GM21367 (cell line): ENCODE results near the gene XIRP1.
A peak's percentile ranks its signal among the peaks of the same experiment; 100 is the strongest.

Source experiments
- ATAC-seq: cut with Tn5 transposase; IDR thresholded peaks from one replicate; pipeline ENCODE4 v1.9.1; 2021; ENCODE audit not compliant: unreplicated experiment

XIRP1 gene

DNA sequence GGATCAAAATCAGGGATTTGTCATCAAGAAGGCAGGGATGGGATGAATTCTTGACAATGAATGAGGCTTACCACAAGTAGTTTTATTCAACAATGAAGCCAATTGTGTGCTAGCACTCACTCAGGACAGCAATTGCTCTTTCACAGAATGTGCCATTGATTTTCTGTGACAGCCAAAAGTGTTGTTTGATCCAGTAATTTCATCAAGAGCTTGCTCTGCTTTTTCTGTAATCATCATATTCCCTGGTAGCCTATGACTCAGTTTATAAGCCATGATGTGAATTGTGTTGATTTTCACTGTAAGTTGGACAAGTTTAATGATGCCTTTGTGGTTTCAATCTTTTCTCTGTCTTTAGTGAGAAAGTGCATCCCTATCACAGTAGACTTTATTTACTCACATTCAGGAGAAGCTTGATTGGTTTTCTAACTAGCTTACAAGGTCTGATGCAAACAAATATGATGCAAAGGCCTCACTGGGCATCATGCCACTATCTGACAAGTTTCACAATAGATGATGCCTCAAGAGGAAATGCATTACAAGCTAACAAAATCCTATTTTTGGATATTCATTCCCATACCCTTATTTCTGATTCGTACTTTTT, 25.4 kb downstream of the XIRP1 start:
- ATAC-seq = no peak

DNA sequence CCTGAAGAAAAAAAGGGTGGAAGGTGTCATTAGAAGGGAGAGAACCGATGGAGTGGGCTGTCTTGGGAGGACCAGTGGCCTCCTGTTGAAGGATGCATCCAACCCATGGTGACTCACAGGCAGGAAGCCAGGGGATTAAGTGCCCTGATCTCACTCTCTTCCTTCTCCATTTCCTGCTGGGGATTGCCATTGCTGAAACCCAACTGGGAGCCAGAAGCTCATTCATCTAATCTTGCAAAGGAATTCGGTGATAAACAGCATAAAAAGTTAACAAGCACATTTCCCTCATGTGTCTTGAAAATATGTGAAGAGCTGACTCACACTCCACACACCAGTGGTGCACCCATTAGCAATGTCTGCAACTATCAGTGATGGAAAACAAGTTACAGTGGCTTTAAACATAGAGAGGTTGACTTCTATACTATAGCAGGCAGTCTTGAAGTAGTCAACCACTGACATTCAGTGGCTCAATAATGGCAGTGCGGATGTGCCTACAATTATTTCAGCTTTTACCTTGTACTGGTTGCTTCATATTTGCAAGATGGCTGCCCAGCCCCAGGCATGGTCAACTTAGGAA, 26.2 kb downstream of the XIRP1 start:
- no peak for ATAC-seq

DNA sequence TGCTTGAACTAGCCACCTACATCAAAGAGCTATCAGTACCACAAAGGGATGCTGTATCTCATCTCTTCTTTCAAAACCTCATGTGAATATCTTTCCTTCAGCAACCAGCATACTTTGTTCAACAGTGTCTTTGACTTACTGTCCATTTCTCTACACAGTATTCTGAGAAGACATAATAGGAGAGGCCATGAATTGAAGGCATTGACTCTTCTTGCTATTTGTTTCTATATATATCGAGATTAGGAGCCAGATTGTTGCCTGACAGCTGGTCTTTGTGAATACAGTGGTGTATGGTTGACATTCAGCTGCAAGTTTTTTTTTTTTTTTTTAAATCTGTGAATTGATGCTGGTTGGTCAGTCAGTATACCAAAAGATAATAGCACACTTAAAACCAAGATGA, 26.9 kb downstream of the XIRP1 start:
- ATAC-seq = no peak

DNA sequence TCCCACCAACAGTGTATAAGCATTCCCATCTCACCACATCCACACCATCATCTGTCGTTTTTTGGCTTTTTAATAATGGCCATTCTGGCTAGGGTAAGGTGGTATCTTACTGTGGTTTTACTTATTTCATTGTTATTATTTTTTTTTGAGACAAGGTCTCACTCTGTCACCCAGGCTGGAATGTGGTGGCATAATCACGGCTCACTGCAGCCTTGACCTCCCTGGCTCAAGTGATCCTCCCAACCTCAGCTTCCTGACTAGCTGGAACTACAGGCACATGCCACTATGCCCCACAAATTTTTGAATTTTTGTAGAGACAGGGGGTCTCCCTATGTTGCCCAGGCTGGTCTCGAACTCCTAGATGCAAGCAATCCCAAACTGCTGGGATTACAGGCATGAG, 28.0 kb downstream of the XIRP1 start:
- ATAC-seq = no peak

DNA sequence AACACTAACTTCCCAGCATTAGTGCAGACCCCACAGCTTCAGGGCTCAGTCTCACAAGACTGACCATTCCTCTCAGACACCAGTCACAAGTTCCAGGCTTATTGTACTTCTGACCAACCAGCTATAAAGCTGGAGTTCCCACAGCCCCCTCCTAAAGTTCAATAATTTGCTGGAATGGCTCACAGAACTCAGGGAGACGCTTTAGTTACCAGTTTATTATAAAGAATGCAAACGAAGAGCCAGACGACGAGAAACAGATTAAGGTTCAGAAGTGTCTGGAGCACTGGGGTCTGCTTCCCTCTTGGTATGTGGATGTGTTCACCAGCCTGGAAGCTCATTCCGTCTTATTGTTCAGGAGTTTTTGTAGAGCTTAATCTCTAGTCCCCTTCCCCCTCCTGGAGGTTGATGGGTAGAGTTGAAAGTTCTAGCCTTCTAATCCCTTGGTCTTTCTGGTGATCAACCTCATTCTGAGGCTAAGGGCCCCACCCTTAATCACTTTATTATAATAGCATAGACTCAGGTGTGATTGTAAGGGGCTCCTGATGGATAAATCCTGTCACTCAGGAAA, 34.2 kb downstream of the XIRP1 start:
- no peak for ATAC-seq

DNA sequence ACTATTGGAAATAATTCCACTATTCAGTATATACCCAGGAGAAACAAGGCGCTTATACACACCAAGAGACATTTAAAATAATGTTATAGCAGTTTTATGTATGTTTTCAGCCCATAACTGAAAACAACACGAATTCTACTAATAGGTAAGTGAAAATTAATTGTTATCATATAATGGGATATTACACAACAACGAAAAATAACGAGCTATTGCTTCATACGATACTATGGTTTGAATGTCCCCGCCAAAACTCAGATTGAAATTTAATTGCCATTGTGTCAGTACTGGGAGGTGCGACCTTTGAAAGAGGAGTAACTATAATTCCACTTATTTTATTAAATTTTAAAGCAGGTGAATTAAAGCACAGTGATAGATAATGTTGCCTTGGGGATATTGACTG, 35.0 kb downstream of the XIRP1 start:
- ATAC-seq = no peak

DNA sequence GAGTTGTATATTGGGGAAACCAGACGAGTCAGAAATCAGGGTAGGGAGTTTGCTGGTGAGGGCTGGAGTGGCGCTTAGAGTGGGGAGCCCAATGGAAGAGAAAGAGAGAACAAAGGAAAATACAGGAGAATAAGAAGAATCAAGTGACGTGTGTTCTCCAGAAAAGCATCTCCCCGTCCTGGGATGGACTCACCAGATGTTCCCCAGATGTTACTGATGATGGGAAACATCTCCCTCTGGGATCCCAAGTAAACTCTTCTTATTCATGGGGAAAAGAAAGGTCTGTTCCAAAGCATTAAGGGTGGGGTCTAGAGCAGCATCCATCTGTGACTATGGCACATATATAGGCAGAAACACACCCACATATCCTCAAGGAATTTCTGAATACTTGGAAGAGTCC, 36.0 kb downstream of the XIRP1 start:
- ATAC-seq = no peak

DNA sequence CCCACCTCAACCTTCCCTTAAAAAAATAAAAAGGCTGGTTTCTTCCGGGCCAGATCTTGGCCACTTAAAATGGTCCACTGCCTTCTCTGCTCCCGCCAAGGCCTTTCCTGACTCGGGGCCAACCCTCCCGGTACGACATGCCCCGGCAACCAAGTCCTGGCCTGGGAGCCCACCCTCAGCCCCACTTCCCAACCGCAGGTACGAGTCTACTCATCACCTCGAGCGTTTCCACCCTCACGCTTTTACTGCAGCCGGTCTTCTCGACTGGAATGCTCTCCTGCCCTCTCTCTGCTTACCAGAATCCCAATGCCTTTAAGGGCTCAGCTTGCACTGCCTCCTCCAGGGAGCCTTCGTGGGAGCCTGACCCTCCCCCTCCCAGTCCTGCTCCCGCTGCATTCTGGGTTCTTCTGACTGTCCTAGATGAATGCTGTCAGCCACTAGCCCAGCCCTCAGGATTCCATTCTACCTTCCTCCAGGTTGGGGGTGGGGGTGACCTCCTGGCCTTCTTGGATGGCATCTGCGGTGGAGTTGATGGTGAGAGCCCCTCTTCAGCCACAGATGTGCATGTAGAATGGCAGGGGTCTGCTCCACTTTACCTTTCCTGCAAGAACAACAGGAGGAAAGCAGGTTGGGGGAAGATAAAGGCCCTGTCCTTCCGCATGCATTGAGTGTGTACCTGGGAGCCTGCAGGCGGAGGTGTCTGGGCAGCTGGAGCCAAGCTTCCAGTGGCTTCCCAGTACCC, 37.9 kb downstream of the XIRP1 start:
- no peak for ATAC-seq

DNA sequence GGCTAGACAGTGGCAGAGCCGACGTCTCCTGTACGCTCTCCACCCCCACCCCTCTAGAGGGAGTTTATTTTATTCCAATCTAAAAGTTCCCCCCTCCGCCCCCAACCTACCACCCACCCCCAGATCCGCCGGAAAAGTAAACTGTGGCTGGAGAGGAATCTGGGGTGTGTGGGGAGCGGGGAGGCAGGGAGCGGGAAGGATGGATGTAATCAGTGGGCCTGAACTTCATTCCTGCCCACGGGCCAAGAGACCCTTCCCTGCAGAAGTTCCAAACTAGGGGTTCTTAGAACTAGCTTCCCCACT, 38.5 kb downstream of the XIRP1 start:
- ATAC-seq = no peak

DNA sequence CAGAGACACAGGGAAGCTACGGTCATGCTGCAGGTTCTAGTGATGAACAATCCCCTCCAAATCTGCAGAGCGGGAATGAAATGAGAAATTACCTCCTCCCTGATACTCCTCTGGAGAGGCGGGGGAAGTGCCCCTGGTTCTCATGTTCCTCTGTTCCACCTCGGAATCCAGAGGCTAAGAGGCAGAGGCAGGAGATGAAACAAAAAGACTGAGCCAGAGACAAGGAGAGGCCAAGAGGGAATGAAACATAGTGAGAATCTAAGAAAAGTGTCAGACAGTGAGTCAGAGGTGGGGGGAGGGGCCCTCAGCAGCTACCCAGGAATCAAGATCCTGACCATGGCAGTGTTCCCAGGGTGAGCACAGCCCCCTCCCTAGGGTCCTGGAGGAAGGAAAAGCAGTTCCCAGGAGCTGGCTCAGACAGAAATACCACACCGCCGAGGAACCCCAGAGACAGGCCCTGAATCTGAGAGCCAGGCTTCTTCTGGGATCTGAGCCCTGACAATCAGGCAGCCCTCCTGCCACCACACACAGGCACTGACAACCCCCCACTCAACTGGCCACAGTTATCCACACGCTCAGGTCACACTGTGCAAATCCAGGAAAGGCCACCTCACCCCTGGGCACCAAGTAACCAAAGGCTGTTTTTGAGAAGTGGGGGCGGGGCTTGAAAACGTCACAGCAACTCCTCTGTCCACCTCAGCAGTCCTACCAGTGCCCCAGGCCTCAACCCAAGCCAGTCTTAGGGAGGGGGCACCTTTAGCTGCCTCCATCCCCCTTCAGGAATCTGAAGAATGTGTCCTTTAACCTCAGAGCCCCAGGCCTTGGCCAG, 41.4 kb downstream of the XIRP1 start:
- no peak for ATAC-seq

DNA sequence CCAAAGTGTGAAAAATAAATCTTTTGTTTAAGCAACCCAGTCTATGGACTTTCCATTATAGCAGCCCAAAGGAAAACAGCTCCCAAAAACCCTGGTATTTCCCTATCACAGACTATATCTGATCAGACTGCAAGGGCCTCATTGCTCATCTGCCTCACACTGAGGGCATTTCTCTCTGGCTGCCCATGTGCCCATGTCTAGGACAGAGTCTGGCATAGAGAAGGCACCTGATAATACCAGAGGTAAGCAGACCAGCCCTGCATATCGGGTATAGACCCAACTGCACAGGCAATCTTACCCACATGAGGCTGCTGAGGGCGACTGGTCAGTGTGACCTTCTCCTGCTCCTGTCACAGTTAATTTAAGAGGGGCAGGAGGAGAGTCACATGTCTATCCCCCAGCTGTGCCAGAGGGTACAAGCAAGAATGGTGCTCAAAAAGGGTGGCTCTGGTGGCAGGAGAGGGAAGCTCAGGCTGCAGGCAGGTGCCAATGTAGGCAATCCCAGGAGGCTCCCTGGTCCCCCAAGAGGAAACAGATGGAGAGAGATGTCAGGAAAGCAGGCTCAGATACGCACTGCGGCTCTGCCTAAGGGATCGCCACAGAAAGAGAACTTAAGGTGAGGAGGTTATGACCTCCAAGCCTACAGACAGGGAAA, 42.1 kb downstream of the XIRP1 start:
- ATAC-seq = no peak

DNA sequence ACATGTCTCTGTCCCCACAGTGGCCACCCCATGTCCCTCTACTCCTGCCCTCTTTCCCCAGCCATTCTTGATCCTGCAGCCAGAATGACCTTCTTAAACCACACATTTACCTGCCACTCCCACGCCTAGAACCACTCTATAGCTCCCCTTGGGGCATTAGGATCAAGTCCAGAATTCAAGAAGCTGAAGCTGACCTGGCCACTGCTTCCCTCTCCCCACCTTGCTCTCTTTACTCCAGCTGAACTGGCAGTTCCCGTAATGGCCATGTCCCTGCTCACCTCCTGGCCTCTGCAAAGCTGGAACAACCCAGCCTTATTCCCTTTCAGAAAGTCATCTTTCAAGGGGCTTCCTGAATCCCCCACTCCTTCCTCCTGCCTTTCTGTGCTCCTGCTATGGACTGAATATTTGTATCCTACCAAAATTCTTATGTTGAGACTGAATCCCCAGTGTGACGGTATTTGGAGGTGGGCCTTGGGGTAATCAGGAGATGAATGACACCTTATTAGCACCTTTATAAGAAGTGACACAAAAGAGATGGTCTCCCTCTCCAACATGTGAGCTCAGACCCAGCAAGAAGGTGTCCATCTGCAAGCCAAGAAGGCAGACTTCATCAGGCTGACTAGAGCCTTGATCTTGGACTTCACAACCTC, 42.8 kb downstream of the XIRP1 start:
- no peak for ATAC-seq

DNA sequence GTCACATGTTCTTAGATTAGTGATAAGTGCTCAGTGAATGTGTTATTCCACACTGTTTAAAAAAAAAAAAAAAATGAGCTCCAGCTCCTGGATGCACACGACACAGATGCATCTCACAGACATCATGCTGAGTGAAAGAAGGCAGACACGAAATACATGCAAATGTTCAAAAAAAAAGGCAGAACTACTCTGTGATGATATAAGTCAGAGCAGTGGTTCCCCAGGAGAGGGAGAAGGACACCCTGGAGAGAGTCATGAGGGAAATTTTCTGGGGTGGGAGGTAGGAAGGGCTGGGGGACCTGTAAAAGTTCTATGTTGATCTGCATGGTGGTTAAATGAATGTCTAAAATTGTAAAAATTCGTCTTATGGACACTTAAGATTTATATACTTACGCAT, 43.3 kb downstream of the XIRP1 start:
- ATAC-seq = no peak

DNA sequence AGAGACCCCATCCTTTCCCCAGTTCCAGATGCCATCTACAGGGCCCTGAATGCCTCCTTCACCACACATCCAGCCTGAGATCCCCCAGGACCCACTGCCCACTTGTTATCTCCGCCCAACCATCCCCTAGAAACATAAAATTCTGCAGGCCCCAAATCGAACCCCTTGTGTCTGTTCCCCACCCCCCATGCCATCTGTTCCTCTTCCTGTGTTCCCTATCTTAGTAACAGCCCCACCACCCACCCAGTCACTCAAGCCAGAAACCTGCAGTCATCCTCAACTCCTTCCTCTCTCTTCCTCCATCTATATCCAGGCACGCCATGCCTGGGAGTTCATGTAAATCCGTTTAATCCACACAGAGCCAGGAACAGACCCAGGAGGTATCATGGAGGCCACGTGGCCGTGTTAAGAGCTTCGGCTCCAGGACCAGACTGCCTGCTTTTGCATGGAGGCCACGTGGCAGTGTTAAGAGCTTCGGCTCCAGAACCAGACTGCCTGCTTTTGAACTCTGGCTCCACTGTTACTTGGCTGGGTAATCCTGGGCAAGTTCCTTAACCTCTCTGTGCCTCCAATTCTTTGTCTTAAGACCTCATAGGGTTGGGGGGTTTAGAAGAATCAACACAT, 43.8 kb downstream of the XIRP1 start:
- ATAC-seq = no peak

DNA sequence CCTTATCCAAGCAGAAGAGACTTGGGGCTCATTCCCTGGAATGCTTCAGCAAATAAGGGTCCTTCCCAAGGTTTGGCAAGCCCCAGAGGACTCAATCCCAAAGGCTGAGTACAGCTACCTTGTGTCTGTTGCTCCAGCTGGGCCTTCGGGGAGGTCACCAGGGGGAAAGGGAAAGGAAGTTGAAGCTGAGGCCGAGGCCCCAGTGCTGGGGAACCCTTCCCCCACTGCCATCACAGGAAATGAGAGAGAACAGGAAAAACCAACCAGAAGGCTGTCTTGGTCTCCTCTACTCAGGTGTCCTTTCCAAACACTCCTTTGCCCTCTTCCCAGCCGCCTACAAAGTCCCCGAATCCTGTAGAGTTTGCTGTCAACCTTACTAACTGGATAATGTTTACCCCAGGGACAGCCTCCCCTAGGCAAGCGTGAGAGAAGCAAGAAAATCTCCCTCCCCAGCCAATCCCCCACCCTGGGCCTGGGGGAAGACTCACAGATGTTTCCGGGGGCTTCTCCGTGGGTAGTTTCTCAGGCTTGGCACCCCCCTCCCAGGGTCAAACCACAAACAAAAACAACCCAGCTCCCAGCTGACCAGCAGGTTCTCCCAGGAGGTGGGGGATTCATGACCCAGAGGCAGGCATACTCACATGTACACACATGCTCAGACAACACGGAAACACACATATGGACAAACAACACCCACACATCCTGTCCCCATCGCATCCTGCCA, 44.5 kb downstream of the XIRP1 start:
- peak; percentile 20 for ATAC-seq

DNA sequence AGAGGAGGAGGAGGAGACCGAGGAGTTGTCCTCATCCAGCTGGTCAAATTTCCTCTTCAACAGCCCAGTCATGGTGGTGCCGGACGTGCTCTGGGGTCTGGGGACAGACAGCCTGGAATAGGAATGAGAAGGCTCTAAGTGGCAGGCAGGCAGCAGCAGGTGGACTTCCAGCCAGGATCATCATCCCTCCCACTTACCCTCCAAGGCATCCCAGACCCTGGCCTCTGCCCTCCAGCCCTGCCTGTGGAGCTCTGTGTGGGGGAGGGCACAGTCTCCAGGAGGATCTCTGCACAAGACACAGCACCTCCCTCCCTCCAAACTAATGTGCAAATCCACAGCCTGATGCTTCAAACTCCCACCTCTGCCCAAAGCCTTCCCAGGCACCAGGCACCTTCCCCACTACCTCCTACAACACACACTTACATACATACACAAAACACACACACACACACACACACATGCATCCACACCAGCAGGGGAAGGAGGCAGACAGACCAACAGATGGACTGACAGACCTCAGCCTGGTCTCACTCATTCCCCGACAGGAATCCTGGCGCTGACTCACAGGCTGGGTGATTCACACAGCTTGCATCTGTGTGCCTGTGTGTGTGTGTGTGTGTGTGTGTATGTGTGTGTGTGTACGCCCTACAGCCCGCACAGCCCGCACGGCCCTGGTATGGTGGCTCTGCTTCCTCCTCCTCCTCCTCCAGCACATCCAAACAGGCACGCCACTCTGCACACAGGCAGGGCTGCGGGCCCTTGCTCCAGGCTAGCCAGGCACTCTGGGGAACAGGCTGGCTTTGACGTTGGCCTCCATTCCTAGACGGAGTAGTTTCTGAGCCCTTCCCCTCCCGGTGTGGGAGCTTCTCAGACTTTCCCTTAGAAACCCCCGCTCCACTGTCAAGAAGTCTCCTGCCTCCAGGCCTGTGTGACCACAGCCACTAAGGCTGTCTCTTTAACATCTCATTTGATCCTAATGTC, 45.5 kb downstream of the XIRP1 start:
- ATAC-seq = no peak

DNA sequence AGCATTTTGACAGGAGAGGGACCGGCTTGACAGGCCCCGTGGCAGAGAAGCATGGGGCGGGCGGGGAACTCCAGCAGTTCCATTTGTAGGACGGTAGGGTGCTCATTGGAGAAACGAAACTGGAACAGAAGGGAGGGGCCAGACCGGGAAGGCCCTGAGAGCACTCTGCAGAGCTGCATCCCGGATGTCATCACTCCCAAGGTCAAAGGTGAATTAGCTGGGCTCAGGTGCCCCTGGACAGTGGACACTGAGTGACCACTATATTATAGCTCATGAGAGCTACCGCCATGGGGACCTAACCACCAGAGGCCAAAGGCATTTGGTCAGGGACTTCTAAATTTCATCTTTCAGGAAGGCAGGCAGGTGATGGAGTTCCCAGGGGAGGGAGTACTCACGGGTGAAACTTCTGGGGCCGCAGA, 46.3 kb downstream of the XIRP1 start:
- ATAC-seq = no peak

DNA sequence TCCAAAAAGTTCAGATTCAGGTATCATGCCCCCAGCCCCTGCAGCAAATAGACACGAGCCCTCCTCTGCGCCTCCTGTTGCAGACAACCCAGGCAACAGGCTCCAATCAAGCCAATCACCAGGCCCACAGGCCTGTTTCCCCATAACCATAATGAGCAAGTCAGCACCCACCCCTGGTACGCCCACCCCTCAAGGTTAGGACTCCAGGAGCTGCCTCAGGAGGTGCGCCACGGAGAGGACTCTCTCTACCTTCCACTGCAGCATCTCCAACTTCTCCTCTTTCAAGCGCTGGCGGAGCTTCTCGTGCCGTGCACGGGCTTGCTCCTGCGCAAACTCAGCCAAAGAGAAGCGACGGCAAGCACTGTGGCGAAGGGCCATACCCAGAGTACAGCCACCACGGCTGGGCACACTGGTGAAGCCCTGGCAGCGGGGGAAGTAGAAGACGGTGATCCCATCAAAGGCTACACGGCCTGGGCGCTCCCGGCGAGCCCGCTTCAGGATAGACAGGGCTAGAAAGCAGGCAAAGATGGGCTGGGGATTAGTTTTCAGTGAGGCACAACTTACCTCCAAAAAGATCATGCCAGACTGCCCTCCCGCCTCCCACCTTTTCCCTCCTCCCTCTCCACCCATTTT, 47.5 kb downstream of the XIRP1 start:
- no peak for ATAC-seq
